Urinary bladder (tissue), 4 donors: ENCODE measurements around the gene LMCD1. TPM values are rescaled to one million over a fixed set of nuclear protein-coding genes. Genes with fewer than 3 reads are reported as not detected.

Source experiments
- DNase-seq: peaks from one replicate; pipeline ENCODE4 v3.0.0-alpha.2; 2015; ENCODE audit errors: extremely low spot score
- H3K27ac ChIP-seq: one replicate; pipeline ENCODE4 v1.5.1; 2013; ENCODE audit warnings: low read depth, mild to moderate bottlenecking, moderate library complexity
- H3K36me3 ChIP-seq: one replicate; pipeline ENCODE4 v1.6.1; 2013; ENCODE audit warnings: mild to moderate bottlenecking, moderate library complexity; ENCODE audit not compliant: insufficient read depth
- H3K4me1 ChIP-seq: one replicate; pipeline ENCODE4 v1.6.1; 2013; ENCODE audit warnings: mild to moderate bottlenecking, moderate library complexity; ENCODE audit not compliant: insufficient read depth
- H3K4me3 ChIP-seq: one replicate; pipeline ENCODE4 v1.5.1; 2013; ENCODE audit warnings: low read depth, low read length
- WGBS: extraction: QIAGEN DNeasy Blood & Tissue Kit; methylation state at CpG from one replicate; pipeline ENCODE4 v1.1.7; 2013; 5-methylcytosine and 5-hydroxymethylcytosine counted together
- polyA plus RNA-seq: library from polyadenylated mRNA; stranded (reverse); fragments of 200-250 nt; gene quantifications from one replicate; pipeline ENCODE4 v1.2.3, GENCODE V29; 2013
- total RNA-seq: library from RNA; depleted of rRNA; stranded (reverse); fragments of >200 nt; gene quantifications from one replicate; pipeline ENCODE4 v1.2.3, GENCODE V29; 2014
- donor health status: healthy with polysubstance abuse.
- donor health status: healthy.

LMCD1 gene
- total and polyA plus RNA-seq, 2 donors, result 34.3 to 163 TPM

GRCh38 chr3:8558645-8559044, 57.0 kb downstream of the LMCD1 start:
- DNase-seq, result no peak
- WGBS, result 97% methylated on average over 2 of the region's 2 CpGs
- H3K27ac ChIP-seq, result no peak overlapping the region
- no peaks in the 10 kb centered on the region for H3K36me3 ChIP-seq
- H3K4me3 ChIP-seq, result no peak overlapping the region
- H3K4me1 ChIP-seq, result peaks cover 5% of the 10 kb centered on the region

- 95% methylated on average over 6 of the region's 6 CpGs for whole genome bisulfite sequencing
- no peak overlapping the region for H3K27ac ChIP-seq
- H3K4me3 ChIP-seq, result no peak overlapping the region
- DNase-seq, result no peak
- peaks cover 5% of the 10 kb centered on the region for H3K4me1 ChIP-seq
- H3K36me3 ChIP-seq, result no peaks in the 10 kb centered on the region
These were observed 57.7 kb downstream of the LMCD1 start for GRCh38 chr3:8559351-8559750.

GRCh38 chr3:8560366-8561007, 58.9 kb downstream of the LMCD1 start:
- 79% methylated on average over 5 of the region's 5 CpGs for WGBS
- DNase-seq, result no peak
- Histone ChIP-seq H3K4me1 (peaks cover 5% of the 10 kb centered on the region), H3K36me3 (no peaks in the 10 kb centered on the region), H3K27ac (no peak overlapping the region), H3K4me3 (no peak overlapping the region)

- Histone ChIP-seq H3K36me3 (no peaks in the 10 kb centered on the region), H3K4me3 (no peak overlapping the region), H3K27ac (no peak overlapping the region), H3K4me1 (peaks cover 5% of the 10 kb centered on the region)
- DNase-seq, result no peak
- 42% methylated on average over 4 of the region's 4 CpGs for WGBS
These were observed 59.7 kb downstream of the LMCD1 start for GRCh38 chr3:8561370-8561769.

- no peak overlapping the region for H3K4me3 ChIP-seq
- H3K4me1 ChIP-seq, result peaks cover 5% of the 10 kb centered on the region
- DNase-seq, result no peak
- no peaks in the 10 kb centered on the region for H3K36me3 ChIP-seq
- H3K27ac ChIP-seq, result no peak overlapping the region
- 74% methylated on average over 3 of the region's 3 CpGs for WGBS
These were observed 60.5 kb downstream of the LMCD1 start for GRCh38 chr3:8562081-8562595.

- no peak overlapping the region for H3K27ac ChIP-seq
- no peak for DNase-seq
- H3K36me3 ChIP-seq, result no peaks in the 10 kb centered on the region
- peaks cover 1% of the 10 kb centered on the region for H3K4me1 ChIP-seq
- no peak overlapping the region for H3K4me3 ChIP-seq
- 83% methylated on average over 4 of the region's 4 CpGs for WGBS
These were observed 61.5 kb downstream of the LMCD1 start for GRCh38 chr3:8563146-8563545.

GRCh38 chr3:8563597-8563996, 62.0 kb downstream of the LMCD1 start:
- WGBS, result 96% methylated on average over 4 of the region's 4 CpGs
- DNase-seq, result no peak
- Histone ChIP-seq H3K4me1 (peaks cover 1% of the 10 kb centered on the region), H3K4me3 (no peak overlapping the region), H3K27ac (no peak overlapping the region), H3K36me3 (no peaks in the 10 kb centered on the region)

GRCh38 chr3:8565376-8565775, 63.8 kb downstream of the LMCD1 start:
- Histone ChIP-seq H3K36me3 (no peaks in the 10 kb centered on the region), H3K4me3 (no peak overlapping the region), H3K4me1 (peaks cover 1% of the 10 kb centered on the region), H3K27ac (no peak overlapping the region)
- DNase-seq, result no peak
- 97% methylated on average over 15 of the region's 15 CpGs for WGBS

GRCh38 chr3:8567784-8568575, 66.4 kb downstream of the LMCD1 start:
- no peak overlapping the region for H3K27ac ChIP-seq
- no peaks in the 10 kb centered on the region for H3K4me1 ChIP-seq
- no peaks in the 10 kb centered on the region for H3K36me3 ChIP-seq
- 92% methylated on average over 7 of the region's 7 CpGs for WGBS
- DNase-seq, result no peak
- H3K4me3 ChIP-seq, result no peak overlapping the region

GRCh38 chr3:8571256-8571655, 69.6 kb downstream of the LMCD1 start:
- 30% methylated on average over 3 of the region's 3 CpGs for WGBS
- Histone ChIP-seq H3K27ac (no peak overlapping the region), H3K4me3 (no peak overlapping the region), H3K4me1 (no peaks in the 10 kb centered on the region), H3K36me3 (no peaks in the 10 kb centered on the region)
- no peak for DNase-seq

- WGBS, result 58% methylated on average over 4 of the region's 4 CpGs
- Histone ChIP-seq H3K36me3 (no peaks in the 10 kb centered on the region), H3K4me3 (no peak overlapping the region), H3K27ac (no peak overlapping the region), H3K4me1 (no peaks in the 10 kb centered on the region)
- DNase-seq, result no peak
These were observed 71.8 kb downstream of the LMCD1 start for GRCh38 chr3:8573342-8573926.

GRCh38 chr3:8574040-8574669, 72.5 kb downstream of the LMCD1 start:
- no peaks in the 10 kb centered on the region for H3K36me3 ChIP-seq
- H3K27ac ChIP-seq, result no peak overlapping the region
- WGBS, result 50% methylated on average over 2 of the region's 2 CpGs
- DNase-seq, result no peak
- no peaks in the 10 kb centered on the region for H3K4me1 ChIP-seq
- H3K4me3 ChIP-seq, result no peak overlapping the region

GRCh38 chr3:8574670-8575322, 73.2 kb downstream of the LMCD1 start:
- H3K4me1 ChIP-seq, result no peaks in the 10 kb centered on the region
- no peak overlapping the region for H3K4me3 ChIP-seq
- H3K36me3 ChIP-seq, result no peaks in the 10 kb centered on the region
- 40% methylated on average over 5 of the region's 5 CpGs for WGBS
- no peak overlapping the region for H3K27ac ChIP-seq
- no peak for DNase-seq
